PC-9 (cell line): ENCODE results near the gene UNC13B. TPM values are rescaled to one million over a fixed set of nuclear protein-coding genes. Genes with fewer than 3 reads are reported as not detected.

Source experiments
- BruUV-seq: library from RNA; stranded (reverse); fragments of 400-500 nt; replicated peaks from 2 replicates; lab custom pipeline; 2021; lab: Mats Ljungman, UMichigan
- CTCF ChIA-PET: fragments of 300-600 bp; sonication (Branson Sonifier 250); formaldehyde crosslinking; loops from one replicate; lab custom pipeline; 2022; ENCODE audit warnings: antibody characterized with exemption; lab: Charles Lee
- POLR2A ChIA-PET: fragments of 300-600 bp; sonication (Branson Sonifier 250); formaldehyde crosslinking; loops from one replicate; lab custom pipeline; 2022; ENCODE audit warnings: antibody characterized with exemption; ENCODE audit not compliant: unreplicated experiment; lab: Charles Lee
- DNase-seq, 2 experiments: peaks; one replicate each; pipeline versions ENCODE4 v3.0.0 to v3.0.0-alpha.2; 2015 to 2022; ENCODE audit warnings: mixed read lengths in 1 of 2
- H2AFZ ChIP-seq: fragments of 200-600 bp; sonication (generic); 2 replicates; pipeline ENCODE4 v1.8.1; 2017; ENCODE audit warnings: antibody characterized with exemption
- H3F3A ChIP-seq: fragments of 200-600 bp; sonication (generic); 2 replicates; pipeline ENCODE4 v1.8.1; 2017; ENCODE audit warnings: antibody characterized with exemption, mild to moderate bottlenecking, low read depth; ENCODE audit not compliant: insufficient read depth
- H3K27ac ChIP-seq: fragments of 200-600 bp; sonication (generic); 2 replicates; pipeline ENCODE4 v1.6.1; 2016; ENCODE audit warnings: mixed run types
- H3K27me3 ChIP-seq: fragments of 200-600 bp; sonication (generic); 2 replicates; pipeline ENCODE4 v1.6.1; 2016; ENCODE audit warnings: low read depth, mixed run types; ENCODE audit not compliant: insufficient read depth
- H3K36me3 ChIP-seq: fragments of 200-600 bp; sonication (generic); 2 replicates; pipeline ENCODE4 v1.6.1; 2016; ENCODE audit warnings: low read depth, mixed run types
- H3K4me1 ChIP-seq: fragments of 200-600 bp; sonication (generic); replicated peaks from 2 replicates; pipeline ENCODE4 v1.6.1; 2016; ENCODE audit warnings: mixed run types; ENCODE audit not compliant: insufficient read depth
- H3K4me2 ChIP-seq: fragments of 200-600 bp; sonication (generic); 2 replicates; pipeline ENCODE4 v1.6.1; 2017; ENCODE audit warnings: mixed run types
- H3K4me3 ChIP-seq: fragments of 200-600 bp; sonication (generic); 2 replicates; pipeline ENCODE4 v1.6.1; 2016; ENCODE audit warnings: mixed run types
- H3K79me2 ChIP-seq: fragments of 200-600 bp; sonication (generic); 2 replicates; pipeline ENCODE4 v1.6.1; 2017; ENCODE audit warnings: low read depth, mixed run types
- H3K9me2 ChIP-seq: fragments of 200-600 bp; sonication (generic); 2 replicates; pipeline ENCODE4 v1.8.1; 2017; ENCODE audit warnings: mild to moderate bottlenecking; ENCODE audit not compliant: insufficient read depth
- H3K9me3 ChIP-seq: fragments of 200-600 bp; sonication (generic); 2 replicates; pipeline ENCODE4 v1.8.1; 2016; ENCODE audit warnings: low read depth; ENCODE audit not compliant: insufficient read depth
- H4K20me1 ChIP-seq: fragments of 200-600 bp; sonication (generic); 2 replicates; pipeline ENCODE4 v1.8.1; 2017; ENCODE audit not compliant: insufficient read depth
- CTCF ChIP-seq: fragments of 200-600 bp; sonication (generic); conservative IDR thresholded peaks from 2 replicates; pipeline ENCODE4 v1.6.1; 2017; ENCODE audit warnings: mixed run types, antibody characterized with exemption, mild to moderate bottlenecking, moderate library complexity
- EZH2 ChIP-seq: fragments of 200-600 bp; sonication (generic); IDR thresholded peaks from 2 replicates; pipeline ENCODE4 v1.8.0; 2017; ENCODE audit warnings: antibody characterized with exemption, low read depth
- intact Hi-C: fragments of 100-400 bp; cut with micrococcal nuclease; formaldehyde crosslinking; loops from one replicate; pipeline ENCODE4 v1.10.0; 2022; ENCODE audit not compliant: unreplicated experiment
- total RNA-seq: library from RNA; stranded (reverse); gene quantifications from 2 replicates; pipeline ENCODE4 v1.2.3, GENCODE V29; 2021

Gene UNC13B
- total RNA-seq, 1 experiment from 2014 or later: not detected

GRCh38 chr9:35257986-35258659, 96.3 kb downstream of the UNC13B start:
- CTCF ChIA-PET: no interaction called here
- Histone ChIP-seq H3K27me3 (no peaks in the 10 kb centered on the region), H3K9me2 (no peaks in the 10 kb centered on the region), H3K36me3 (no peaks in the 10 kb centered on the region), H3K4me3 (no peak overlapping the region), H3K9me3 (no peaks in the 10 kb centered on the region), H3K4me1 (no peaks in the 10 kb centered on the region), H4K20me1 (no peaks in the 10 kb centered on the region), H3K4me2 (no peak overlapping the region), H3K27ac (no peak overlapping the region), H3F3A (no peaks in the 10 kb centered on the region), H3K79me2 (no peaks in the 10 kb centered on the region), H2AFZ (no peak overlapping the region)
- no TSS peak for BruUV-seq
- intact Hi-C loops: loop anchor here (2.0 kb wide), 1 partner anchor 359 kb away; no protein-coding TSS in a partner anchor
- no peak for TF ChIP-seq CTCF
- TF ChIP-seq EZH2: no peak
- POLR2A ChIA-PET: no interaction called here
- DNase-seq: no peak

- H3K4me1 ChIP-seq: no peaks in the 10 kb centered on the region
- no TSS peak for BruUV-seq
- H3K4me3 ChIP-seq: no peak overlapping the region
- H3K9me3 ChIP-seq: no peaks in the 10 kb centered on the region
- H3K9me2 ChIP-seq: no peaks in the 10 kb centered on the region
- no peaks in the 10 kb centered on the region for H3K36me3 ChIP-seq
- DNase-seq: peak; percentile 11 to 37
- H3F3A ChIP-seq: no peaks in the 10 kb centered on the region
- H3K27me3 ChIP-seq: no peaks in the 10 kb centered on the region
- no peak overlapping the region for H2AFZ ChIP-seq
- no peaks in the 10 kb centered on the region for H3K79me2 ChIP-seq
- no peak overlapping the region for H3K27ac ChIP-seq
- CTCF ChIA-PET: interaction anchor here (0.6 to 0.9 kb wide), 2 partner anchors 139 to 359 kb away, joined by 3 to 4 read pairs; no protein-coding TSS in a partner anchor
- TF ChIP-seq EZH2 (no peak), CTCF (peak; percentile 68)
- intact Hi-C loops: loop anchor here (1.0 to 2.0 kb wide), 2 partner anchors 142 to 360 kb away; no protein-coding TSS in a partner anchor
- H3K4me2 ChIP-seq: no peak overlapping the region
- POLR2A ChIA-PET: no interaction called here
- H4K20me1 ChIP-seq: no peaks in the 10 kb centered on the region
Observed at GRCh38 chr9:35258660-35259474, 97.1 kb downstream of the UNC13B start.

GRCh38 chr9:35260186-35260585, 98.4 kb downstream of the UNC13B start:
- no peaks in the 10 kb centered on the region for H3K9me2 ChIP-seq
- H3K4me1 ChIP-seq: no peaks in the 10 kb centered on the region
- TF ChIP-seq CTCF (no peak), EZH2 (no peak)
- CTCF ChIA-PET: no interaction called here
- intact Hi-C loops: no loop called here
- no peak overlapping the region for H2AFZ ChIP-seq
- H3F3A ChIP-seq: no peaks in the 10 kb centered on the region
- no peaks in the 10 kb centered on the region for H3K36me3 ChIP-seq
- no peaks in the 10 kb centered on the region for H3K9me3 ChIP-seq
- H3K4me3 ChIP-seq: no peak overlapping the region
- H3K4me2 ChIP-seq: no peak overlapping the region
- H3K27me3 ChIP-seq: no peaks in the 10 kb centered on the region
- H4K20me1 ChIP-seq: no peaks in the 10 kb centered on the region
- H3K79me2 ChIP-seq: no peaks in the 10 kb centered on the region
- no peak overlapping the region for H3K27ac ChIP-seq
- DNase-seq: no peak
- no TSS peak for BruUV-seq
- POLR2A ChIA-PET: no interaction called here
